Measurements from ENCODE around the gene CWF19L1. TPM values are rescaled to one million over a fixed set of nuclear protein-coding genes. Genes with fewer than 3 reads are reported as not detected.

CWF19L1 gene
- total RNA-seq, 1 experiment from 2014 or later, result 28.1 TPM

- no peaks in the 10 kb centered on the region for H3K4me1 Mint-ChIP-seq
- no peak overlapping the region for H3K4me3 Mint-ChIP-seq
- no peak for DNase-seq (ENCODE audit: low spot score)
- no peaks in the 10 kb centered on the region for H3K9me3 Mint-ChIP-seq
- H3K27me3 Mint-ChIP-seq (ENCODE audit: low read depth), result no peaks in the 10 kb centered on the region
- TF ChIP-seq MYBL2 (CRISPR knock-in tag; IDR thresholded peaks at IDR 0.05) (no peak), E2F5 (CRISPR knock-in tag; IDR thresholded peaks at IDR 0.05) (no peak), ATF1 (CRISPR knock-in tag; IDR thresholded peaks at IDR 0.05) (no peak), FOXP4 (CRISPR knock-in tag; IDR thresholded peaks at IDR 0.05) (no peak), MXD4 (CRISPR knock-in tag; IDR thresholded peaks at IDR 0.05; ENCODE audit: borderline replicate concordance) (no peak), PRRX2 (CRISPR knock-in tag; IDR thresholded peaks at IDR 0.05) (no peak), AFF4 (CRISPR knock-in tag; IDR thresholded peaks at IDR 0.05; ENCODE audit: borderline replicate concordance) (no peak), ZNF219 (CRISPR knock-in tag; IDR thresholded peaks at IDR 0.05; ENCODE audit: borderline replicate concordance) (no peak), RELA (CRISPR knock-in tag; IDR thresholded peaks at IDR 0.05; ENCODE audit: borderline replicate concordance) (no peak)
- H3K27ac Mint-ChIP-seq, result no peak overlapping the region
- ChIA-PET CTCF (no interaction called here), POLR2A (no interaction called here)
- peaks cover 30% of the 10 kb centered on the region for H3K36me3 Mint-ChIP-seq
- ATAC-seq, result no peak
These were observed 59.2 kb downstream of the CWF19L1 start for GRCh38 chr10:100208276-100208675.

GRCh38 chr10:100204370-100204769, 63.1 kb downstream of the CWF19L1 start:
- H3K9me3 Mint-ChIP-seq, result no peaks in the 10 kb centered on the region
- no peak overlapping the region for H3K4me3 Mint-ChIP-seq
- POLR2A ChIA-PET, result no interaction called here
- H3K4me1 Mint-ChIP-seq, result no peaks in the 10 kb centered on the region
- TF ChIP-seq KAT7 (CRISPR knock-in tag; IDR thresholded peaks at IDR 0.05; ENCODE audit: borderline replicate concordance), result no peak
- TF ChIP-seq OVOL2 (CRISPR knock-in tag; IDR thresholded peaks at IDR 0.05; ENCODE audit: borderline replicate concordance), result no peak
- H3K27ac Mint-ChIP-seq, result no peak overlapping the region
- no peaks in the 10 kb centered on the region for H3K27me3 Mint-ChIP-seq (ENCODE audit: low read depth)
- CTCF ChIA-PET, result no interaction called here
- ATAC-seq (no peak), DNase-seq (ENCODE audit: low spot score) (no peak)
- H3K36me3 Mint-ChIP-seq, result peaks cover 49% of the 10 kb centered on the region

GRCh38 chr10:100201549-100201948, 65.9 kb downstream of the CWF19L1 start:
- H3K9me3 Mint-ChIP-seq, result no peaks in the 10 kb centered on the region
- CTCF ChIA-PET, result no interaction called here

GRCh38 chr10:100194711-100195110, 72.7 kb downstream of the CWF19L1 start:
- Mint-ChIP-seq H3K27me3 (ENCODE audit: low read depth) (no peaks in the 10 kb centered on the region), H3K9me3 (no peaks in the 10 kb centered on the region), H3K36me3 (peaks cover 44% of the 10 kb centered on the region), H3K27ac (no peak overlapping the region), H3K4me3 (no peak overlapping the region), H3K4me1 (no peaks in the 10 kb centered on the region)
- no peak for ATAC-seq
- CTCF ChIA-PET, result no interaction called here
- TF ChIP-seq RELA (CRISPR knock-in tag; IDR thresholded peaks at IDR 0.05; ENCODE audit: borderline replicate concordance) (no peak), NR2C2 (CRISPR knock-in tag; IDR thresholded peaks at IDR 0.05) (no peak), CREM (CRISPR knock-in tag; IDR thresholded peaks at IDR 0.05) (no peak), CREB1 (CRISPR knock-in tag; IDR thresholded peaks at IDR 0.05) (no peak), JAZF1 (CRISPR knock-in tag; IDR thresholded peaks at IDR 0.05) (no peak), USF1 (CRISPR knock-in tag; IDR thresholded peaks at IDR 0.05) (no peak), TP53 (CRISPR knock-in tag; IDR thresholded peaks at IDR 0.05) (no peak), ATF2 (CRISPR knock-in tag; IDR thresholded peaks at IDR 0.05; ENCODE audit: borderline replicate concordance, low read depth) (no peak), GTF2I (CRISPR knock-in tag; conservative IDR thresholded peaks at IDR 0.05) (no peak), E2F5 (CRISPR knock-in tag; IDR thresholded peaks at IDR 0.05) (no peak), NFATC4 (CRISPR knock-in tag; IDR thresholded peaks at IDR 0.05) (no peak)
- no peak for DNase-seq (ENCODE audit: low spot score)
- POLR2A ChIA-PET, result no interaction called here

More at GRCh38 chr10:100201549-100201948, 65.9 kb downstream of the CWF19L1 start:
- H3K36me3 Mint-ChIP-seq, result peaks cover 55% of the 10 kb centered on the region
- DNase-seq (ENCODE audit: low spot score), result no peak
- no peak for ATAC-seq
- no peak overlapping the region for H3K4me3 Mint-ChIP-seq
- TF ChIP-seq NR1H2 (CRISPR knock-in tag; IDR thresholded peaks at IDR 0.05) (no peak), ZNF121 (CRISPR knock-in tag; IDR thresholded peaks at IDR 0.05) (peak; percentile 74; the same call in 1 of the 2 replicates)
- H3K27ac Mint-ChIP-seq, result no peak overlapping the region
- no peaks in the 10 kb centered on the region for H3K4me1 Mint-ChIP-seq
- H3K27me3 Mint-ChIP-seq (ENCODE audit: low read depth), result no peaks in the 10 kb centered on the region
- POLR2A ChIA-PET, result no interaction called here
